Transverse colon (tissue), 3 donors: ENCODE results near the gene SLC10A1.

Source experiments
- EP300 ChIP-seq: sonication (generic); formaldehyde crosslinking; IDR thresholded peaks from one replicate; pipeline ENCODE4 v1.6.1; 2017; ENCODE audit warnings: antibody characterized with exemption, low read depth
- POLR2A ChIP-seq: fragments of 450-650 bp; IDR thresholded peaks from one replicate; pipeline ENCODE4 v1.6.1; 2016; ENCODE audit warnings: antibody characterized with exemption, mild to moderate bottlenecking, moderate library complexity
- TF ChIP-seq, protein P1 (sequence below), 5 experiments: fragments of 200-600 bp in 3 of 5; fragments of 450-650 bp in 2 of 5; sonication (generic) in 3 of 5; IDR thresholded peaks; 1 replicate in 2 of 5; 2 replicates in 3 of 5; pipeline ENCODE4 v1.5.1; 2016 to 2017; ENCODE audit warnings: antibody characterized with exemption in 5 of 5, inconsistent platforms in 3 of 5, mild to moderate bottlenecking in 2 of 5, moderate library complexity in 1 of 5

DNA sequence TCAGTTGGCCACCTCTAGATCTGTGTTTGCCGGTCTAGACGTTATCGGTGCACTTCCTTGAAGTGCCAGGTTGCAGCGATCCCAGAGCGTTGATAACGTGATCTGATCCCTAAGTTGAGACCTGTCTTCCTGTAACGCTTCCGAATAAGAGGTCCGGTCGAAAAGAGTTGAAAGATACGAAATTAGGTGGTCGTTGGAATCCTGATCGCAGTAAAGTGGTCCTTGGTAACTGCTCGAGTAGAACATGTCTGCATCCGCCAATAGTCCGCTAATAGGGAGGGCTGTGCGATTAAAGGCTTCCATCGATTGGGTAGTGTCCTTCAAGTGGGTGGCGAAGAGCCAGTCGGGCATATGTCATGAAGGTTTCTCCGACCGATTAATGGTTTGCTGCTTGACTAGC, 27.4 kb downstream of the SLC10A1 start:
- no peak for TF ChIP-seq POLR2A
- TF ChIP-seq, protein P1, sequence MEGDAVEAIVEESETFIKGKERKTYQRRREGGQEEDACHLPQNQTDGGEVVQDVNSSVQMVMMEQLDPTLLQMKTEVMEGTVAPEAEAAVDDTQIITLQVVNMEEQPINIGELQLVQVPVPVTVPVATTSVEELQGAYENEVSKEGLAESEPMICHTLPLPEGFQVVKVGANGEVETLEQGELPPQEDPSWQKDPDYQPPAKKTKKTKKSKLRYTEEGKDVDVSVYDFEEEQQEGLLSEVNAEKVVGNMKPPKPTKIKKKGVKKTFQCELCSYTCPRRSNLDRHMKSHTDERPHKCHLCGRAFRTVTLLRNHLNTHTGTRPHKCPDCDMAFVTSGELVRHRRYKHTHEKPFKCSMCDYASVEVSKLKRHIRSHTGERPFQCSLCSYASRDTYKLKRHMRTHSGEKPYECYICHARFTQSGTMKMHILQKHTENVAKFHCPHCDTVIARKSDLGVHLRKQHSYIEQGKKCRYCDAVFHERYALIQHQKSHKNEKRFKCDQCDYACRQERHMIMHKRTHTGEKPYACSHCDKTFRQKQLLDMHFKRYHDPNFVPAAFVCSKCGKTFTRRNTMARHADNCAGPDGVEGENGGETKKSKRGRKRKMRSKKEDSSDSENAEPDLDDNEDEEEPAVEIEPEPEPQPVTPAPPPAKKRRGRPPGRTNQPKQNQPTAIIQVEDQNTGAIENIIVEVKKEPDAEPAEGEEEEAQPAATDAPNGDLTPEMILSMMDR (IDR thresholded peaks at IDR 0.05) = no peak
- TF ChIP-seq EP300 = no peak
